Measurements from ENCODE around the gene ADCY6.

Gene ADCY6

DNA sequence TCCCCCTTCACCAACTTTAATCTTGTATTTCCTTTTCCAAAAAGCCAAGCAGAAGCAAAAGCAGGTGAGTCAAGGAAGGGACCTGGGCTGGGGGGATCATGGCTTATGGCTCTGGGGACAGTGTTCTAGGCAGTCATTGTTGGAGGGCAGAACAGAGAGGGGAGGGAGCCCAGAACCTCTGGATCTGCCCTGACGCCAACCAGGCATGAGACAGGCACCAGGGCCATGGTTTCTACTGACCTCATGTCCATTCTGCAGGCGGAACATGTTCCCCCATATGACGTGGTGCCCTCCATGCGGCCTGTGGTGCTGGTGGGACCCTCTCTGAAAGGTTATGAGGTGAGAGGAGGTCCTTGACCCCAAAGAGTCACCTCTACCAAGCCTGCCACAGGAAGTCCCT, 36.0 kb upstream of the ADCY6 start:
- H3K4me3 ChIP-seq (ENCODE audit: low read depth in 1 of 5, low read length in 5 of 5): no peak overlapping the region
- H3K27me3 ChIP-seq (ENCODE audit: control insufficient read depth in 5 of 5, insufficient read depth in 4 of 5, low read length in 5 of 5): no peaks in the 10 kb centered on the region
- no peak overlapping the region for H3K27ac ChIP-seq (ENCODE audit: low read depth, low read length)
- H3K36me3 ChIP-seq (ENCODE audit: control insufficient read depth in 5 of 5, insufficient read depth in 5 of 5, low read length in 5 of 5): peaks cover 0 to 61% (median 50%) of the 10 kb centered on the region in 5 donors
- H3K4me1 ChIP-seq (ENCODE audit: control insufficient read depth in 5 of 5, insufficient read depth in 5 of 5, low read length in 5 of 5): peaks cover 0 to 1% (median 0%) of the 10 kb centered on the region in 5 donors
- H3K9me3 ChIP-seq (ENCODE audit: control insufficient read depth in 5 of 5, low read length in 5 of 5): no peaks in the 10 kb centered on the region
- no peak overlapping the region for H3K9ac ChIP-seq (ENCODE audit: low read length in 5 of 5)

- no peaks in the 10 kb centered on the region for H3K9me3 ChIP-seq (ENCODE audit: control insufficient read depth in 5 of 5, low read length in 5 of 5)
- H3K4me3 ChIP-seq (ENCODE audit: low read depth in 1 of 5, low read length in 5 of 5): no peak overlapping the region
- H3K27me3 ChIP-seq (ENCODE audit: control insufficient read depth in 5 of 5, insufficient read depth in 4 of 5, low read length in 5 of 5): no peaks in the 10 kb centered on the region
- H3K27ac ChIP-seq (ENCODE audit: low read depth, low read length): no peak overlapping the region
- peaks cover 0 to 2% (median under 1%) of the 10 kb centered on the region in 5 donors for H3K4me1 ChIP-seq (ENCODE audit: control insufficient read depth in 5 of 5, insufficient read depth in 5 of 5, low read length in 5 of 5)
- peaks cover 0 to 53% (median 42%) of the 10 kb centered on the region in 5 donors for H3K36me3 ChIP-seq (ENCODE audit: control insufficient read depth in 5 of 5, insufficient read depth in 5 of 5, low read length in 5 of 5)
- H3K9ac ChIP-seq (ENCODE audit: low read length in 5 of 5): no peak overlapping the region
Measured at GRCh38 chr12:48824112-48824511, 35.2 kb upstream of the ADCY6 start.

- H3K9me3 ChIP-seq (ENCODE audit: control insufficient read depth in 5 of 5, low read length in 5 of 5): no peaks in the 10 kb centered on the region
- H3K4me3 ChIP-seq (ENCODE audit: low read depth in 1 of 5, low read length in 5 of 5): no peak overlapping the region
- H3K36me3 ChIP-seq (ENCODE audit: control insufficient read depth in 5 of 5, insufficient read depth in 5 of 5, low read length in 5 of 5): peaks cover 0 to 45% (median 34%) of the 10 kb centered on the region in 5 donors
- peaks cover 0 to 7% (median 6%) of the 10 kb centered on the region in 5 donors for H3K4me1 ChIP-seq (ENCODE audit: control insufficient read depth in 5 of 5, insufficient read depth in 5 of 5, low read length in 5 of 5)
- H3K9ac ChIP-seq (ENCODE audit: low read length in 5 of 5): no peak overlapping the region
- no peak overlapping the region for H3K27ac ChIP-seq (ENCODE audit: low read depth, low read length)
- H3K27me3 ChIP-seq (ENCODE audit: control insufficient read depth in 5 of 5, insufficient read depth in 4 of 5, low read length in 5 of 5): no peaks in the 10 kb centered on the region
Measured at GRCh38 chr12:48823281-48823680, 34.4 kb upstream of the ADCY6 start.

DNA sequence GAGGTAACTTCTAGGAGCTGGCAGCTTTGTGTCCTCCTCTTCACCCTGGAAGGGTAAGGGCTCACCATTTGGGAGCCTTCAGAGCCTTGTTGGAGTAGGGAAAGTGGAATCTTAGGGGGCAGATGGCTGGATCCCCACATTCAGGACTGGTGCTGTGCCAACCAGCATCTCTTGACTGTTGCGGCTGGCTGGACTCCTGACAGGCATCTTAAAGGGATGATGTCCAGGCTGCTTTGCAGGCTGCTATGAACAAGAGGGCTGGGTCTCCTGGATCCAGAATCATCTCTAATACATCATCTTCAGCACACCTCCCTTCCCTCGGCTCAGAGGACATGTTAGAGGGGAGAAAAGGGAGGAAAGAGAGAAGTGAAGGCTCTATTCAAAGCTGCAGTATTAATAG, 33.8 kb upstream of the ADCY6 start:
- Histone ChIP-seq H3K36me3 (ENCODE audit: control insufficient read depth in 5 of 5, insufficient read depth in 5 of 5, low read length in 5 of 5) (peaks cover 0 to 40% (median 28%) of the 10 kb centered on the region in 5 donors), H3K4me3 (ENCODE audit: low read depth in 1 of 5, low read length in 5 of 5) (no peak overlapping the region), H3K27ac (ENCODE audit: low read depth, low read length) (no peak overlapping the region), H3K9ac (ENCODE audit: low read length in 5 of 5) (no peak overlapping the region), H3K9me3 (ENCODE audit: control insufficient read depth in 5 of 5, low read length in 5 of 5) (no peaks in the 10 kb centered on the region), H3K4me1 (ENCODE audit: control insufficient read depth in 5 of 5, insufficient read depth in 5 of 5, low read length in 5 of 5) (peaks cover 2 to 13% (median 10%) of the 10 kb centered on the region in 5 donors), H3K27me3 (ENCODE audit: control insufficient read depth in 5 of 5, insufficient read depth in 4 of 5, low read length in 5 of 5) (peaks cover 0 to 3% (median 0%) of the 10 kb centered on the region in 5 donors)

- Histone ChIP-seq H3K4me3 (ENCODE audit: low read depth in 1 of 5, low read length in 5 of 5) (no peak overlapping the region), H3K9me3 (ENCODE audit: control insufficient read depth in 5 of 5, low read length in 5 of 5) (no peaks in the 10 kb centered on the region), H3K27me3 (ENCODE audit: control insufficient read depth in 5 of 5, insufficient read depth in 4 of 5, low read length in 5 of 5) (peaks cover 0 to 9% (median 0%) of the 10 kb centered on the region in 5 donors), H3K36me3 (ENCODE audit: control insufficient read depth in 5 of 5, insufficient read depth in 5 of 5, low read length in 5 of 5) (peaks cover 0 to 34% (median 22%) of the 10 kb centered on the region in 5 donors), H3K4me1 (ENCODE audit: control insufficient read depth in 5 of 5, insufficient read depth in 5 of 5, low read length in 5 of 5) (peaks cover 3 to 15% (median 14%) of the 10 kb centered on the region in 5 donors), H3K27ac (ENCODE audit: low read depth, low read length) (no peak overlapping the region), H3K9ac (ENCODE audit: low read length in 5 of 5) (no peak overlapping the region)
Measured at GRCh38 chr12:48822139-48822538, 33.2 kb upstream of the ADCY6 start.

- no peak overlapping the region for H3K9ac ChIP-seq (ENCODE audit: low read length in 5 of 5)
- no peak overlapping the region for H3K27ac ChIP-seq (ENCODE audit: low read depth, low read length)
- peaks cover 0 to 11% (median 2%) of the 10 kb centered on the region in 5 donors for H3K27me3 ChIP-seq (ENCODE audit: control insufficient read depth in 5 of 5, insufficient read depth in 4 of 5, low read length in 5 of 5)
- H3K9me3 ChIP-seq (ENCODE audit: control insufficient read depth in 5 of 5, low read length in 5 of 5): no peaks in the 10 kb centered on the region
- no peak overlapping the region for H3K4me3 ChIP-seq (ENCODE audit: low read depth in 1 of 5, low read length in 5 of 5)
- H3K4me1 ChIP-seq (ENCODE audit: control insufficient read depth in 5 of 5, insufficient read depth in 5 of 5, low read length in 5 of 5): peaks cover 6 to 29% (median 25%) of the 10 kb centered on the region in 5 donors
- peaks cover 0 to 17% (median 15%) of the 10 kb centered on the region in 5 donors for H3K36me3 ChIP-seq (ENCODE audit: control insufficient read depth in 5 of 5, insufficient read depth in 5 of 5, low read length in 5 of 5)
Measured at GRCh38 chr12:48819986-48820725, 31.3 kb upstream of the ADCY6 start.

- Histone ChIP-seq H3K9me3 (ENCODE audit: control insufficient read depth in 5 of 5, low read length in 5 of 5) (no peaks in the 10 kb centered on the region), H3K36me3 (ENCODE audit: control insufficient read depth in 5 of 5, insufficient read depth in 5 of 5, low read length in 5 of 5) (peaks cover 0 to 7% (median 6%) of the 10 kb centered on the region in 5 donors), H3K9ac (ENCODE audit: low read length in 5 of 5) (peak overlapping the region in 2 of 5 donors; percentile 45 to 51), H3K4me3 (ENCODE audit: low read depth in 1 of 5, low read length in 5 of 5) (peak overlapping the region in 4 of 5 donors; percentile 52 to 73 (median 66)), H3K27me3 (ENCODE audit: control insufficient read depth in 5 of 5, insufficient read depth in 4 of 5, low read length in 5 of 5) (peaks cover 0 to 11% (median 2%) of the 10 kb centered on the region in 5 donors), H3K27ac (ENCODE audit: low read depth, low read length) (no peak overlapping the region), H3K4me1 (ENCODE audit: control insufficient read depth in 5 of 5, insufficient read depth in 5 of 5, low read length in 5 of 5) (peaks cover 6 to 40% (median 30%) of the 10 kb centered on the region in 5 donors)
Measured at GRCh38 chr12:48818831-48819590, 30.1 kb upstream of the ADCY6 start.

GRCh38 chr12:48817873-48818830, 29.3 kb upstream of the ADCY6 start, which contains the start of gene CACNB3:
Gene CACNB3, plus strand, starts transcription at chr12:48818496. Its CDS starts 434 bp downstream, at chr12:48818930.
- H3K4me1 ChIP-seq (ENCODE audit: control insufficient read depth in 5 of 5, insufficient read depth in 5 of 5, low read length in 5 of 5): peaks cover 6 to 47% (median 35%) of the 10 kb centered on the region in 5 donors

GRCh38 chr12:48816143-48816854, 27.4 kb upstream of the ADCY6 start:
- Histone ChIP-seq H3K9ac (ENCODE audit: low read length in 5 of 5) (peak overlapping the region in 3 of 5 donors; percentile 16 to 90 (median 88)), H3K4me3 (ENCODE audit: low read depth in 1 of 5, low read length in 5 of 5) (peak overlapping the region in 4 of 5 donors; percentile 68 to 89 (median 79)), H3K4me1 (ENCODE audit: control insufficient read depth in 5 of 5, insufficient read depth in 5 of 5, low read length in 5 of 5) (peaks cover 6 to 47% (median 35%) of the 10 kb centered on the region in 5 donors), H3K27me3 (ENCODE audit: control insufficient read depth in 5 of 5, insufficient read depth in 4 of 5, low read length in 5 of 5) (peaks cover 0 to 11% (median 2%) of the 10 kb centered on the region in 5 donors), H3K27ac (ENCODE audit: low read depth, low read length) (no peak overlapping the region), H3K36me3 (ENCODE audit: control insufficient read depth in 5 of 5, insufficient read depth in 5 of 5, low read length in 5 of 5) (no peaks in the 10 kb centered on the region), H3K9me3 (ENCODE audit: control insufficient read depth in 5 of 5, low read length in 5 of 5) (no peaks in the 10 kb centered on the region)

More at GRCh38 chr12:48817873-48818830, 29.3 kb upstream of the ADCY6 start, which contains the start of gene CACNB3:
- peaks cover 0 to 11% (median 2%) of the 10 kb centered on the region in 5 donors for H3K27me3 ChIP-seq (ENCODE audit: control insufficient read depth in 5 of 5, insufficient read depth in 4 of 5, low read length in 5 of 5)
- no peaks in the 10 kb centered on the region for H3K9me3 ChIP-seq (ENCODE audit: control insufficient read depth in 5 of 5, low read length in 5 of 5)
- H3K27ac ChIP-seq (ENCODE audit: low read depth, low read length): no peak within 1 kb of the TSS
- H3K36me3 ChIP-seq (ENCODE audit: control insufficient read depth in 5 of 5, insufficient read depth in 5 of 5, low read length in 5 of 5): peaks cover 0 to under 1% (median 0%) of the 10 kb centered on the region in 5 donors
- H3K4me3 ChIP-seq (ENCODE audit: low read depth in 1 of 5, low read length in 5 of 5): peak within 1 kb of the TSS in 4 of 5 donors; percentile 61 to 73 (median 66)
- peak within 1 kb of the TSS in 3 of 5 donors; percentile 52 to 58 (median 54) for H3K9ac ChIP-seq (ENCODE audit: low read length in 5 of 5)
